ENCODE data around the gene ARG2. TPM values are rescaled to one million over a fixed set of nuclear protein-coding genes. Genes with fewer than 3 reads are reported as not detected.

ARG2 gene
- total RNA-seq, 4 donors from 2014 or later, result 1.6 to 13.9 (median 11.3) TPM

DNA sequence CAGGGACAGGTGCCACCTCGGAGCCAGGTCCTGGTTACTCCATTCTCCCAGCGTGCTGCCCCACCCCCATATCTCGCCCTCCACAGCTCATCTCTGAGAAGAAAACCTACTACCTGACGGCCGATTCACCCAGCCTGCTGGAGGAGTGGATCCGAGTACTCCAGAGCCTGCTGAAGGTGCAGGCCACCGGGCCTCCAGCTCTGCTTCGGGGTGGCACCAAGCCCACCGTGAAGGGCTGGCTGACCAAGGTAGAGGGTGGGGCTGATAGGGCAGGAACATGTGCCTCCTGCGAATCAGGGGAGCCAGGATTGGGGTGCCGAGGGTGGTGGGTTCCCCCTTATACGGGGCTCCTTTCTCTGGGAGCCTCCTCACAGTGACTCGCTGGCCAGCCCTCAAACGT is 45.6 kb upstream of the ARG2 start:
- TF ChIP-seq, protein P1, sequence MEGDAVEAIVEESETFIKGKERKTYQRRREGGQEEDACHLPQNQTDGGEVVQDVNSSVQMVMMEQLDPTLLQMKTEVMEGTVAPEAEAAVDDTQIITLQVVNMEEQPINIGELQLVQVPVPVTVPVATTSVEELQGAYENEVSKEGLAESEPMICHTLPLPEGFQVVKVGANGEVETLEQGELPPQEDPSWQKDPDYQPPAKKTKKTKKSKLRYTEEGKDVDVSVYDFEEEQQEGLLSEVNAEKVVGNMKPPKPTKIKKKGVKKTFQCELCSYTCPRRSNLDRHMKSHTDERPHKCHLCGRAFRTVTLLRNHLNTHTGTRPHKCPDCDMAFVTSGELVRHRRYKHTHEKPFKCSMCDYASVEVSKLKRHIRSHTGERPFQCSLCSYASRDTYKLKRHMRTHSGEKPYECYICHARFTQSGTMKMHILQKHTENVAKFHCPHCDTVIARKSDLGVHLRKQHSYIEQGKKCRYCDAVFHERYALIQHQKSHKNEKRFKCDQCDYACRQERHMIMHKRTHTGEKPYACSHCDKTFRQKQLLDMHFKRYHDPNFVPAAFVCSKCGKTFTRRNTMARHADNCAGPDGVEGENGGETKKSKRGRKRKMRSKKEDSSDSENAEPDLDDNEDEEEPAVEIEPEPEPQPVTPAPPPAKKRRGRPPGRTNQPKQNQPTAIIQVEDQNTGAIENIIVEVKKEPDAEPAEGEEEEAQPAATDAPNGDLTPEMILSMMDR (IDR thresholded peaks at IDR 0.05), result no peak
- ATAC-seq (ENCODE audit: low FRiP score) (no peak), DNase-seq (ENCODE audit: low spot score) (no peak)

DNA sequence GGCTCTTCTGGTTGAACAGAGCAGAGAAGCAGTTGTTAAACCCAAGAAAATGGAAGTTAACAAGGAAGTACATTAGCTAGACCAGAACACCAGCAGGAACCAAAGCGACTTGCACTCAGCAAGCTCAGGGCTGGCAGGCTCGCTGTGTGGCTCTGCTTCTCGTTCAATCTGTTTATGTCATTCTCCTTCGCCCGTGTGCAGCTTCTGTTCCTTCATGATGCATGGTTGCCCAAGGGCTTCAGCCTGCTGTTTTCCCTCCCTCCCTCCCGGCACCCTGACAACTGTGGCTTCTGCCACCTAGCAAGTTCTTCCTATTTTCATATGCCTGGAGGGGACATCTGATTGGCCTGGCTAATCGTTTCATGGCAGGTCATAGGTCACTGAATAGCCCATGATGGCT is 44.9 kb upstream of the ARG2 start:
- TF ChIP-seq, protein P1 (IDR thresholded peaks at IDR 0.05), result no peak
- ATAC-seq (ENCODE audit: low FRiP score) (no peak), DNase-seq (ENCODE audit: low spot score) (no peak)

DNA sequence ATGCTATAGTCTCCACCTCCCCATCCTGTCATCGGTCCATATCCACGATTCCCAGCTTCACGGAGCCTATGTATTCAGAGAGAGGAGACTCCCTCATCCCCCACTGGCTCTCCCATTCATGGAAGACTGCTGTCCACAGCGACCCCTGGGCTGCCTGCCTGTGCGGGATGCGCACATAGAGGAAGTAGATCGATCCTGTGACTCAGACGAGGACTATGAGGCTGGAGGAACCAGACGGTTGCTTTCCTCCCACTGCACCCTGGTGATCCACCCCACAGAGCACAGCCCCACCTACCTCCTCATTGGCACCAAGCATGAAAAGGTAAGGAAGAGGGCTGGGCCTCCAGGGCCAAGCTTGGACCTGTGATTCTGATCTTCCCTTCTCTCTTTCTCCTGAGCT is 44.0 kb upstream of the ARG2 start:
- TF ChIP-seq, protein P1 (IDR thresholded peaks at IDR 0.05), result no peak
- ATAC-seq (ENCODE audit: low FRiP score), result no peak
- DNase-seq (ENCODE audit: low spot score), result no peak

DNA sequence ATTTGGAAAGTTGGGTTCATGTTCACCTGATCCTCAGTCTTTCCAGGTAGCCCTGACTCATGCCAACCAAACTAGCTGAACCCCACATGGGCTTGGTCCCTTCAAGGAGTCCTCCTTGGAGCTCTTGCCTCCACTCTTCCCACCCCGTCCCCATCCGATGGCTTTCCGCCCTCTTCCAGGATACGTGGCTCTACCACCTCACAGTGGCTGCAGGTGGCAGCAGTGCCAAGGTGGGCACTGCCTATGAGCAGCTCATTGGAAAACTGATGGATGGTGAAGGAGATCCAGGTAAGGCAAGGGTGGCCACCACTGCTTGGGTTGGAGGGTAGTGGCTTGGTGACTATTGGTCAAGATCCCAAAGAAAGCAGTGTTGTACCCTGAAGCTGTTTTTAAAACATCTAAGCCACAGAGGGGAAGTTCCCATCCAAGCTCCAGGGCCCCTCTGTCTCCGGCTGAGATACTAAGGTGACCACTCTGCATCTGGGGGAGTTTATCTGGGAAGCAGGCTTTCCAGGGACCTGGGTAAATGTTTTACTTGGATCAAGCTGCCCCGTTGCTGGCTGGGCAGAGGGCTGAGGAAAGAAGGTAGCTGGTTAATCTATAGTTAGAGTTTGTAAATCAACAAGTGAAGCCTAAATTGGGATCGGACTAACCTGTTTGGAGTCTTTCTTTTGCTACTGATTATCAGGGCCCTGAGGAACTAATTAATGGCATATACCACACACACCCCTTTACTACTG is 43.3 kb upstream of the ARG2 start:
- DNase-seq (ENCODE audit: low spot score), result no peak
- ATAC-seq (ENCODE audit: low FRiP score), result no peak
- TF ChIP-seq, protein P1 (IDR thresholded peaks at IDR 0.05), result no peak

DNA sequence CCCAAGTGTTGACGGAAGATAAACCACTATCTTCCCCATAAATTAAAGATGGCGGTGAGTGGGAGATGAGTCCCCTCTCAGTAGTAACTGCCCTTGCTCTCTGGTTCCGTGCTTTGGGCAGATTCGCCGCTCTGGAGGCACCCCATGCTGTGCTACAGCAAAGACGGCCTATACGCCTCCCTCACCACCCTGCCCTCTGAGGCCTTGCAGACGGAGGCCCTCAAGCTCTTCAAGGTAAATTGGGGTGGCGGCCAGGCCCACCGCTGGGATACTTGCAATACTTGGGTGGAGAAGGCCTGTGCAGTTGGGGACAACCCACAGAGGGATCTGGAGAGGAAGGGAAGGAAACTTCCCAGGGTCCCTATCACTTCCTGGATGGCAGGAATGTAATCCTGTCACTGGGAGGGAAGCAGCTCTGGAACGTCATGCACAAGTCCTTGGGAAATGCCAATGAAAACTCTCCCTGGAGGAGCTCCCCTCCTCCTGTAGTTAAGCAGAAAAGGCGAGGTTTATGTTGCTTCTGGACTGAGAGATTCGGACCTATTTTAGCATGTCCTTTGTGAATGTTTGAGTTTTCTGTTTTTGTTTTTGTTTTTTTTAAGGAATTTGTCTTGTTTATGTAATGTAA is 42.4 kb upstream of the ARG2 start:
- TF ChIP-seq, protein P1 (IDR thresholded peaks at IDR 0.05), result no peak
- DNase-seq (ENCODE audit: low spot score) (no peak), ATAC-seq (ENCODE audit: low FRiP score) (no peak)

DNA sequence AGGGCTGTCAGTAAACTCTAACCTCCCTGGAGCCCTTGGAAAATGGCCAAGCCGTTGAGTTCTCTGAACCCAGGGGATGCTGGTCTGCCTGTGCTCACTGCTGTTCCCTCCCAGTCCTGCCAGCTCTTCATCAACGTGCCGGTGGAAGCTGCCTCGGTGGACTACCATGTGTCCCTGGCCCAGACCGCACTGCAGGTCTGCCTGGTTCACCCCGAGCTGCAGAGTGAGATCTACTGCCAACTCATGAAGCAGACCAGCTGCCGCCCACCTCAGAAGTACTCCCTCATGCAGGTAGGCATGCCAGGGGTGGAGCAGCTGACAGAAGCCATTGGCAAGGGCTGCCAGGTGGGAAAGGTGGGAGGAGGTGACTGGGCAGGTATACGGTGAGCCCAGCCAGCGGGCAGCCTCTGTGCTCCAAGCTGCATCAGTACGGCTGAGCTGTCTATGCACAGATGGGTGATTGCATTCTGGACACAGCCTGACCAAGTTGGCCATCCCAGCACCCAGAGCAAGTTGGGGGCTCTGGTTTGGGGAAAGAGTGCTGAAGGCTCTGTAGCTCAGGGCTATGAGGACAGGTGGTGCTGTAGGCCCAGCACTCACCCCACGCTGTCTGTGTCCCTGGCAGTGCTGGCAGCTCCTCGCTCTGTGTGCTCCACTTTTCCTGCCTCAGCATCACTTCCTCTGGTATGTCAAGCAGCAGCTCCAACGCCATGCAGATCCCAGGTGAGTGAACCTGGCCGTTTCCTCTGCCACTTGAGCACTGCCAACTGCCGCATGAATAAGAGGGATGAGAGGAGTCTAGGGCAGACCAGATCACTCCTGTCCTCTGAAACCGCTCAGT is 41.6 kb upstream of the ARG2 start:
- TF ChIP-seq, protein P1 (IDR thresholded peaks at IDR 0.05), result no peak
- DNase-seq (ENCODE audit: low spot score), result no peak
- ATAC-seq (ENCODE audit: low FRiP score), result no peak
